Fibroblast of upper back skin (primary cell): ENCODE measurements around the gene FAM32A.
A peak's percentile ranks its signal among the peaks of the same experiment; 100 is the strongest.
"Not testable (repeated sequence)": the region's sequence is repeated elsewhere in the genome, so short reads cannot be mapped to it uniquely, and the experiment has no call there.

Source experiments
- DNase-seq: peaks from one replicate; pipeline ENCODE4 v3.0.0-alpha.2; 2013

Gene FAM32A

DNA sequence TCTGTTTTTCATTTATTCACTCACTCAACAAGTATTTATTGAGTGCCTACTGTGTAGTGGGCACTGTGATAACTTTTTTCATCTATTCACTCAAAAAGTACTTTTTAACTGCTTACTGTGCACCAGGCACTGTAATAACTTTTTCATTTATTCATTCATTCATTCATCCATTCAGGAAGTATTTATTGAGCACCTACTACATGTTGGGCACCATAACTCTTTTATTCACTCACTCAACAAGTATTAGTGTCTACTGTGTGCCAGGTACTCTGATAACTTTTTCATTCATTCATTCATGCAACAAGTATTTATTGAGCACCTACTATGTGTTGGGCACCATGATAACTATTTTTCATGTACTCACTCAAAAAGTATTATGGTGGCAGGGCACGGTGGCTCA lies 18.8 kb upstream of the FAM32A start:
- no peak for DNase-seq

DNA sequence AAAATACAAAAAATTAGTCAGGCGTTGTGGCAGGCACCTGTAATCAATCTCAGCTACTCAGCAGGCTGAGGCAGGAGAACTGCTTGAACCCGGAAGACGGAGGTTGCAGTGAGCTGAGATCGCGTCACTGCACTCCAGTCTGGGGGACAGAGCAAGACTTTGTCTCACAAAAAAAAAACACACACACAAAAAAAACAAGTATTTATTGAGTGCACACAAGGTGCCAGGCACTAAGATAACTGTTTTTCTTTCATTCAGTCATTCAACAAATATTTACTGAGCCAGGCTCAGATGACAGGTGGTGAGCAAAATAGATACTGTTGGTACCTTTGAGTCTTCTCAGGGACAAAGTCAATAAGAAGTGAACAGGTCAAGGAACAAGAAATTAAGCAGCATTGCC lies 18.2 kb upstream of the FAM32A start:
- no peak for DNase-seq

DNA sequence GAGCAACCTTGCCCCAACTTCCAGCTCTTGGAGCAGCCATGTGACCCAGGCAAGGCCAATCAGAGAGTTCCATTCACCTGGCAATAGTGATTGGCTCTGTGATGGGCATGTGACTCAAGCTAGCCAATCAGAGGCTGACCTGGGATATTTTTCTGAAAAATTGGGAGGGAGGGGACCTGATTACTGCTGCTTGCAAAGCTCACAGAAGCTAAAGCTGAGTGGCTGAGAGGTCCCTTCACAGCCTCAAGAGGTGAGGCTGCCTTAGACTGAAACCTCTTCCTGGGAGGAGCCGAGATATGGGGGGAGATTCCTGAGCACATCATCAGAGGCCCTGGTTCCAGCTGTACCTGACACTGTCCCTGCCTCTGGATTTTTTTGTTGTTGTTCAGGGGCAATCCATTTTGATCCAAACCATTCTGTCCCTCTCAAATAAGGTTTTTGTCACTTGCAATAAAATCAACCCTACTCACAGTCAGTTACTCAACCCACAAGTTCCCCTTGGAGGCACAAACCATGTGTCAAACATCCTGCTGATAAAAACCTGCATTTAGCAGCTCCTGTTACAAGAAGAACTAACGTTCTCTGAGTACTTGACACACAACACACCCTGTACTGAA lies 16.6 kb upstream of the FAM32A start:
- no peak for DNase-seq

DNA sequence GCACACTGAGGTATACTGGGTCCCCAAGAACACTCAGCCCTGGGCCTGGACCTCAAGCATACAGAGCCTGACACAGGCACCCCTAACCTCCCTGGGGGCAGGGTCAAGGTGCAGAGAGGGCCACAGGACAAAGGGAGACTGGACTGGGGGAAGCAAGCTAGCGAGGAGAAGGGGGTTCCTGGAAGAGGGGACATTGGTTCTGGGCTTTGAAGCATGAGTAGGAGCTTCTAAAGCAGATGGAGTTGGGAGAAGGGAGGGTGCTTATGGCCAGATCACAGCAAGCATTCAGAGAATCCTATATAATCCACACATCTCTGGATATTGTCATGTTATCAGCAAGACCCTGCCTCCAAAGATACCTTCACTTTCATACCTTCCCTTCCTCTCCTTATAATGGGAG lies 15.1 kb upstream of the FAM32A start:
- no peak for DNase-seq

GRCh38 chr19:16175954-16176353 lies 9.3 kb upstream of the FAM32A start:
- DNase-seq: no peak

DNA sequence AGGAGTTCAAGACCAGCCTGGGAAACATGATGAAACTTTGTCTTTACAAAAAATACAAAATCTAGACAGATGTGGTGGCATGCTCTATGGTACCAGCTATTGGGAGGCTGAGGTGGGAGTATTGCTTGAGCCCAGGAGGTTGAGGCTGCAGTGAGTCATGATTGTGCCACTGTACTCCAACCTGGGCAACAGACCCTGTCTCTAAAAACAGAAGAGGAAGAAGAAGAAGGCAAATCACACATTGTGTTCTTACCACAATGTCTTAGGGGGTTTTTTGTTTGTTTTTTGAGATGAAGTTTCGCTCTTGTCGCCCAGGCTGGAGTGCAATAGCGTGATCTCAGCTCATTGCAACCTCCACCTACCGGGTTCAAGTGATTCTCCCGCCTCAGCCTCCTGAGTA lies 6.3 kb upstream of the FAM32A start:
- not testable (repeated sequence) for DNase-seq

DNA sequence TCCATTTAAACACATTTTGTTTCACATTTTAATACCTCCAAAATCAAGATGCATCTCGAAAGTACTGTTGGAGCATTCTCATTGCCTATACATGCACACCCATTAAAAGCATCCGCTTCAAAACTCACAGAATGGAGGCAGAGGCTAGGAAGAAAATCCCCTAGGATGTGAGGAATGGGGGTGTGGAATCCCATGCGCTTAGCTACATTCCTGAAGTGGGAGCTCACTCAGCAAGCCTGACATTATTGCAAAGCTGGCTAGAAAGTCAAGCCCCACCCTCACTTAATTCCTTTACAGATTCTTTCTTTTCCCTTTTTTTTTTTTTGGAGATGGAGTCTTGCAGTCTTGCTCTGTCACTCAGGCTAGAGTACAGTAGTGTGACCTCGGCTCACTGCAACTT lies 4.6 kb upstream of the FAM32A start:
- peak; percentile 93 for DNase-seq

DNA sequence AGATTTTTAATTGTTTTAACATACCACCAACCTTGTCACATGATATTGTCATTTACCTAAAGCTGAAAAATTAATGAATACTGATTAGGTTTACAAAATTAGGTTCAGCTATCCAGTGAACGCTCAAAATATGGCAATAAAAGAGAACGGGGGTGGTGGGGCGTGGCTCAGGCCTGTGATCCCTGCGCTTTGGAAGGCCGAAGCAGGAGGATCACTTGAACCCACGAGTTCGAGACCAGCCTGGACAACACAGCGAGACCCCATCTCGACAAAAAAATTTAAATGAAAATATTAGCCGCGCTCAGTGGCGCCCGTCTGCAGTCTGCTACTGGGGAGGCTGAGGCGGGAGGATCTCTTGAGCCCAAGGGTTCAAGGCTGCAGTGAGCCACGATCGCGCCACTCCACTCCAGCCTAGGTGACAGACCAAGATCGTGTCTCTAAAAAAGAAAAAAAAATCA lies 516 bp upstream of the FAM32A start:
- DNase-seq: no peak

GRCh38 chr19:16185768-16186123 lies 536 bp downstream of the FAM32A start:
- peak; percentile 38 for DNase-seq

GRCh38 chr19:16188521-16188920 lies 3.3 kb downstream of the FAM32A start:
- DNase-seq: no peak

GRCh38 chr19:16190198-16190597 lies 5.0 kb downstream of the FAM32A start:
- DNase-seq: no peak

DNA sequence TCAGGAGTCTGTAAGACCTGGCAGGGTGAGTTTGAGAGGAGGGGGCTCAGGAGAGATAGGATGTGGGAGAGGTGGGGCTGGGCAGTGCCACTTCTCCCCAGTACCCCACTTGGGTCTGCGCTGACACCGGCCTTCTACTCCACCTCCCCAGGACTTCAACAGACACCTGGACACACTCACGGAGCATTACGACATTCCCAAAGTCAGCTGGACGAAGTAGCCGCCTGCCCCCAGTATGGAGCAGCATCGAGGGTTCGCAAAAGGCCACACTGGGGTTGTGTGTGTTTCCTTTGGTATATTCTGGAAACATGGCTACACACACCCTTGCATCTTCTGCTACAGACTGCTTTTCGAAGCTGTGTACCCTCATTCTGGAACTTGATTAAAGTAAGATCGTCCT lies 5.5 kb downstream of the FAM32A start:
- no peak for DNase-seq

DNA sequence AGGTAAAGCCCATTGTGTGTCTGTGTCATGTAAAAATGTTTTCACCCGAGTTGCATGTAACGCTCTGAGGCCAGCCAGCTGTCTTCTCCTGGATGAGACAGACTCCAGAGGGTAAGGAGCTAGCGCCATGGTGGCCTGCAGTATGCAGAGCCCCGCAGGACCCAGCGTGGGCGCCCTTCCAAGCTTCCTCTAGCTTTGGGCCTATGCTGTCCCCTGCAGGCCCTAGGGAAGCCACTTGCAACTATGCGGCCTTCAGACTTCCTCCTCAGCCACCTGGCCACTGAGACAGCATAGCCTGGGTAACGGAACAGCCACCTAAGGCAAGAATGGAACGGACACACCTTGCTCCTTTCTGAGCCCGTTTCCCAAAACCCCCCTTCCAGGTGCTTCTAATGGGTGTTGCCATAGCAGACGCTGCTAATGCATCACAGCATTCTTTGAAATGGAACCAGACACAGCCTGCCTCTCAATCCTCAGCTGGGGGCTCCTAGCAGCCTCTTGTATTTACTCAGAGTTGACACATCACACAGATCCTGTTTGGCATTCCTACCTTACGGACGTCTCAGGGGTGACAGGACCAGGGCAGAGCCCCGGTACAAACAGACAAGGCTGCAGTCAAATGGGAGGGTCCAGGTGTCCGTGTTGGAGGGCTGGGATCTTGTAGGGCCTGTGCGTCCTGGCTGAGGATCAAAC lies 6.2 kb downstream of the FAM32A start:
- DNase-seq: no peak

DNA sequence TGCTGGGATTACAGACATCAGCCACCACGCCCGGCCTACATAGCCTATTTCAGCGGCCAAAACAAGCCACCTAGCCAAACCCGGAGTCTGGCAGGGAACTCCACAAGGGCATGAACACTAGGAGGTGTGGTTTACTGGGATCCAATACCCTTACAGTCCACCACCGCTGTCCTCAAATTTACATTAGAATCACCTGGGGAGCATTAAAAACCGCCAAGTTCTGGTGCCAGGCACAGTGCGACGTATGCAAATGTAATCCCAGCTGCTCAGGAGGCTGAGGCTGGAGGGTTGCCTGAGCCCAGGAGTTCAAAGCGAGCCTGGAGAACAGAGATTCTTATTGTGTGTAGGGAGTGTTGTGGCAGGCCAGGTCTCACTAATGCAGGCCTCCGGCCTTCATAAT lies 8.3 kb downstream of the FAM32A start:
- DNase-seq: no peak

DNA sequence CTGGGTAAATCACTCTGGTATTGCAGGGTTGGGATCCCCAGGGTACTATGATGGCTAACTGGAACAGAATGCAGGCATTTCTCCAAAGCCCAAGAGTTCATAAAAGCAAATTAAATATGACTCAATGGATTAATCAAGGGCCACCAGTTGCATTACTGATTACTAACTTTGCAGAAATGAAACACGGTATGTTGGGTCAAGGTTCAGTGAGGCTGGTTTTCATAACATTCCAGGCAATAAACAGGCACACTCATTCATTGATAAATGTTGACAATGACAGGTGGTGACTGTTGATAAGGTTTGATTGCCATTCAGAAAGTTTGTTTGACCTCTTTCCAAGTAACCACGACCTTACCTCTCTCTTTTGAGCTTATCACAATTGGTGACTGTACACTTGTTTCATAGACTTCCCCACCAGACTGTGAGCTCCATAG lies 12.0 kb downstream of the FAM32A start:
- DNase-seq: peak; percentile 88

- DNase-seq: peak; percentile 97
Observed at GRCh38 chr19:16197622-16198369, 12.6 kb downstream of the FAM32A start, which contains the start of gene AP1M1. TSS of gene AP1M1 (plus strand) at chr19:16197911. CDS start at chr19:16198027, 116 bp downstream.

DNA sequence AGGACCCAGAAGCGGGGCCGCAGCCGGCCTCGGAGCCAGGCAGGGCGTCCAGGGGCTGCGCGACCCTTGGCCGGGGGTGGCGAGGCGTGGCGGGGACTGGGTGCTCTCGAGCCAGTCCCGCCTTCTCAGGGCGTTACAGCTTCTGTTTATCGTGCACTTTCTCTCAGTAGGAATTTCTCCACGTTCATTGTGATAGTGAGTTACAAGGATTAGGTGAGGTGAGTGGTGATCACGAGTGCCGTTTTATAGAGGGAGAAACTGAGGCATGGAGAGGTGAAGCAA lies 13.1 kb downstream of the FAM32A start:
- DNase-seq: no peak

DNA sequence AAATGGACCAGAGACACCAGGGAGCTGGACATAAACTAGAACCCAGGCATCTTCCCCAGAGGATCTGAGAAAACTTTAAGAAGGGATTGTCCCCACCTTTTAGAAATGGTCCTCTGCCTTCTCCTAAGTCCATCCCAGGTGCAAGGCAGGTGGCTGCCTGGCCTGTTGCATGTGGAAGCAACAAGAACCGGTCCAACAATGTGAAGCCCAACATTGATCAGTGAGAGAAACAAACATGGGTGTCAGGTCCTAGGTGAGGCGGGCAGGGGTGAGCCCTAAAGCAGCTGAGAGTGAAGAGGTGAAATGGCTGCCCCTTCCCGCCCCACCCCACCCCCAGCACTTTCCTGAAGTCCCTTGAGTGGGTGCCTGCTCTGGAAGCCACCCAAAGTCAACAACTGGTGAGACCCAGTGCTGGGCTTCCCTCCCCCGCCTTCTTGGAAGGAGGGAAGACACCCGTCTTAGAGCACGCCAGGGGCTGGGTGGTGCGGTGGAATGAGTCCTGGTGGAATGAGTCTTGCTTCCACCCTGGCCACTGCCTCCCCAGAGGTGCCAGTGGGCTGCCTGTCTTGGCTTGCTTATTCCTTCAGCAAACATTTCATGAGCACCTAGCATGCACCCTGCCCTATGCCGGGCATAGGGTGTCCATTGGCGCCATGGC lies 14.2 kb downstream of the FAM32A start:
- DNase-seq: no peak

DNA sequence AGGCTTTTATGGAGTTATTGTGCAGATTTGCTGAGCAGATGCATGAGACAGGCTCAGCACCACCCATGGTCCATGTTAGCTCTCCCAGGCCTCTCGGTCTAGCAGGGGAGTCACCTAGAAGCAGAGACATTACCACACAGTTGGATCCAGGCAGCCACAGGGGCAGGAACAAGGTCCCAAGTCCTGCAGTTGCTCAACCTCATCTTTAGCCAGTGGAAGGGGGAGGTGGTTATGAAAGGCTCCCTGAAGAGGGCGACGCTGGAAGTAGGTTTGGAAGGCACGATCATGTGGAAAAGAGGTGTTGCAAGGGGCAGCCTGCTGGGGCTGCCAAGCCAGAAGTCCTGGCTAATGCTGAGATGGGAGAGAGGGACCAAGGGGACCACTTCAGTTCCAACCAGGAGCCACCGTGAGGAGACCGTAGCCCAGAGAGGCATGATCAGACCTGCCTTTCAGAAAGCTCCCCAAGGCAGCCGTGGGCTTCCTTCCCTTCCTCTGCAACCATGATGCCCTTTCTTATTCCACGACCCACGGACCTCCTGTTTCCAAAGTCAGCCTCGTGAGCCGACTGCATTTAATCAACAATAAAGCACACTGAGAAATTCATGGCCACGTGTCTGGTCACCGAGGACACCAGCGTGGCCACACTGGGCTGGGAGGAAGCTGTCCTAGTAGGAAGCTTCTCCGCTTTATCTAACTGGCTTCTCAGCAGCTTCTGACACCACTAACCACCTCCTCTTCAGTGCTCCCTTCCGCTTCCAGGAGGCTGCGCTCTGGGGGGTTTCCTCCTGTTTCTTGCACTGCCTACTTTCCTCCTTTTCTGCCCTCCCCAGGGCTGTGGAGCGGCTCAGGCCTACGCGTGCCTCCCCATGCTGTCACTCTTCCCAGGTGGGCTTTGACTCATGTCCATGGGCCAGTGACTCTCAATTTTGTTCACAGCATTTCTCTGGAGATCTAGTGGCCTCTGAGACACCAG lies 15.1 kb downstream of the FAM32A start:
- no peak for DNase-seq

DNA sequence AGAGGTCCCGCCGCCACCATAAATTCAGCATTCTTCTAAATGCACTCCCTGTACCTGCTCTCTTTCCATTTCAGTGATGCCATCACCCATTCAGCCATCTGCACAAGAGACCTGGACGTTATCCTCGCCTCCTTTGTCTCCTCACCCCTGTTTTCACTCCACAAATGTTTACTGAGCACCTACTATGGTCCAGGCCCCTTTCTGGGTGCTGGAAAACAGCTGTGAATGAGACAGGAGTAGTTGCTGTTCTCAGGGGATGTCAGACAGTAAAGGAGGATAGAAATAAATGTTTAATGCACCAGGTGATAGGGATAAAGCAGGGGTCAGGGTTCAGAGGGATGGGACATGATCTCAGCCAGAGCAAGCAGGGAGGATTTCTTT lies 15.8 kb downstream of the FAM32A start:
- DNase-seq: no peak

- no peak for DNase-seq
Observed at GRCh38 chr19:16202320-16203255, 17.4 kb downstream of the FAM32A start.
